ENCODE results near the gene C19orf44.

- TF ChIP-seq CTCF (IDR thresholded peaks at IDR 0.05): no peak
- no peak for TF ChIP-seq POLR2A (IDR thresholded peaks at IDR 0.05)
- no peak for TF ChIP-seq POLR2AphosphoS5 (IDR thresholded peaks at IDR 0.05)
- TF ChIP-seq EP300 (IDR thresholded peaks at IDR 0.05): no peak
Observed at GRCh38 chr19:16518061-16518460, 21.9 kb downstream of the C19orf44 start.
